ENCODE measurements around the gene AMFR.
"Not testable (repeated sequence)": the region's sequence is repeated elsewhere in the genome, so short reads cannot be mapped to it uniquely, and the experiment has no call there.

The AMFR gene

GRCh38 chr16:56414366-56414765 is 11.0 kb downstream of the AMFR start:
- H3K36me3 Mint-ChIP-seq = peaks cover 17% of the 10 kb centered on the region
- peaks cover 19% of the 10 kb centered on the region for H3K4me1 Mint-ChIP-seq
- no peaks in the 10 kb centered on the region for H3K27me3 Mint-ChIP-seq
- no peaks in the 10 kb centered on the region for H3K9me3 Mint-ChIP-seq
- H3K4me3 Mint-ChIP-seq = no peak overlapping the region
- no peak for ATAC-seq
- H3K27ac Mint-ChIP-seq = peak overlapping the region; percentile 46

DNA sequence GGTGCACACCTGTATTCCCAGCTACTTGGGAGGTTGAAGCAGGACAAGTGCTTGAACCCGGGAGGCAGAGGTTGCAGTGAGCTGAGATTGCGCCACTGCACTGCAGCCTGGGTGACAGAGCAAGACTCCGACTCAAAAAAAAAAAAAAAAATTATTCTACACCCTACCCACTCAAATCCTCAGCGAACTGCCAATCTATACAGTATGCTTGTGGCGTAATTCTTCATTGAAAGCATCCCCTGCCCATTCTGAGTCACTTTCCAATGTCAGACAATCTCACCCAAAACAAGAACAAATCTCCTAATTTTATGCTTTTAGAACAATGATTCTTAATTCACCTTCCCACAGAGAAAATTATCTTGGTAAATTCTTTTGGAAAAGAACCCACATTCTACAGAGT is 12.0 kb downstream of the AMFR start:
- no peak for ATAC-seq
- H3K9me3 Mint-ChIP-seq = no peaks in the 10 kb centered on the region
- H3K27me3 Mint-ChIP-seq = no peaks in the 10 kb centered on the region
- H3K27ac Mint-ChIP-seq = peak overlapping the region; percentile 46
- H3K4me1 Mint-ChIP-seq = peaks cover 14% of the 10 kb centered on the region
- no peak overlapping the region for H3K4me3 Mint-ChIP-seq
- H3K36me3 Mint-ChIP-seq = peaks cover 27% of the 10 kb centered on the region

DNA sequence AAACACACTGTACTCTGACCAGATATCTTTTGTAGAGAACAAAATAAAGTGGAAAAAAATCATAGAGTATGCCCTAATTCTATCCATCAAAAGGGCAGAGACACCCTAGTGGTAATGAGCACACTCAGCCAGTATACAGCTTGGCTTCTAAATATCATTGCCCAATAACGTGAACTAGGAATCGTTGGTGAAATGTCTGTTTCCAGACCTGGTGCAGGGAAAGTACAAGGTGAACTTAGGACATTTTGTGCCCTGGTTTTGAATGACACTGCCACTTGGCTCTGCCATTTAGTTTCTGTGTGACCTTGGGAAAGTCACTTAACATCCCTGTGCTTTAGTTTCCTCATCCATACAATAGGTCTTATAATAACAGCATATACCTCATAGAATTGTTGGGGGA is 13.7 kb downstream of the AMFR start:
- H3K27ac Mint-ChIP-seq = no peak overlapping the region
- peaks cover 13% of the 10 kb centered on the region for H3K4me1 Mint-ChIP-seq
- no peaks in the 10 kb centered on the region for H3K9me3 Mint-ChIP-seq
- peaks cover 30% of the 10 kb centered on the region for H3K36me3 Mint-ChIP-seq
- no peak overlapping the region for H3K4me3 Mint-ChIP-seq
- H3K27me3 Mint-ChIP-seq = no peaks in the 10 kb centered on the region
- ATAC-seq = no peak

- Mint-ChIP-seq H3K4me3 (no peak overlapping the region), H3K27me3 (no peaks in the 10 kb centered on the region), H3K4me1 (peaks cover 11% of the 10 kb centered on the region), H3K36me3 (peaks cover 30% of the 10 kb centered on the region), H3K9me3 (no peaks in the 10 kb centered on the region), H3K27ac (no peak overlapping the region)
- no peak for ATAC-seq
These were observed 14.2 kb downstream of the AMFR start for GRCh38 chr16:56411123-56411522.

GRCh38 chr16:56409195-56409594 is 16.1 kb downstream of the AMFR start:
- no peaks in the 10 kb centered on the region for H3K27me3 Mint-ChIP-seq
- peaks cover 47% of the 10 kb centered on the region for H3K36me3 Mint-ChIP-seq
- no peak for ATAC-seq
- no peak overlapping the region for H3K27ac Mint-ChIP-seq
- H3K4me3 Mint-ChIP-seq = no peak overlapping the region
- H3K9me3 Mint-ChIP-seq = no peaks in the 10 kb centered on the region
- peaks cover 4% of the 10 kb centered on the region for H3K4me1 Mint-ChIP-seq

- no peaks in the 10 kb centered on the region for H3K9me3 Mint-ChIP-seq
- H3K4me3 Mint-ChIP-seq = no peak overlapping the region
- H3K27ac Mint-ChIP-seq = no peak overlapping the region
- H3K27me3 Mint-ChIP-seq = no peaks in the 10 kb centered on the region
- peaks cover 4% of the 10 kb centered on the region for H3K4me1 Mint-ChIP-seq
- ATAC-seq = no peak
- peaks cover 45% of the 10 kb centered on the region for H3K36me3 Mint-ChIP-seq
These were observed 16.8 kb downstream of the AMFR start for GRCh38 chr16:56408379-56409098.

DNA sequence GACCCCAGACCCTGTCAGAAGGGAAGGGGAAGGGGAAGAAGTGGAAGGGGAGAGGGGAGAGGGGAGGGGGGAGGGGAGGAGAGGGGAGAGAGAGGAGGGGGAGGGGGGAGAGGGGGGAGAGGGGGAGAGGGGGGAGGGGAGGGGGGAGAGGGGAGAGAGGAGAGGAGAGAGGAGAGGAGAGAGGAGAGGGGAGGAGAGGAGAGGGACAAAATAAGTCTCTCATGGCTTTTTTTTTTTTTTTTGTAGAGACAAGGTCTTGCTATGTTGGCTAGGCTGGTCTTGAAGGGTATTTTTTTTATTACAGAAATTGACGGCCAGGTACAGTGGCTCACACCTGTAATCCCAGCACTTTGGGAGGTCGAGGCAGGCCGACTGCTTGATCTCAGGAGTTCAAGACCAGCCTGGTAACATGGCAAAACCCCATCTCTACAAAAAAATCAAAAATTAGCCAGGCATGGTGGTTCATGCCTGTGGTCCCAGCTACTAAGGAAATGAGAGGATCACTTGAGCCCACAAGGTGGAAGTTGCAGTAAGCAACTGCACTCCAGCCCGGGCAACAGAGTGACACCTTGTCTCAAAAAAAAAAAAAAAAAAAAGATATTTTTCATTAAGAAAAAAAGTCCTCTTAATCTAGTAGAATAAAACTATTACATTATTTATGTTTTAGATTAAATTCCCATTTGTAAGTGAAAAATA is 19.2 kb downstream of the AMFR start:
- peaks cover 4% of the 10 kb centered on the region for H3K4me1 Mint-ChIP-seq
- peak overlapping the region; percentile 65 for H3K27ac Mint-ChIP-seq
- no peak overlapping the region for H3K4me3 Mint-ChIP-seq
- no peak for ATAC-seq
- H3K36me3 Mint-ChIP-seq = peaks cover 46% of the 10 kb centered on the region
- no peaks in the 10 kb centered on the region for H3K9me3 Mint-ChIP-seq
- H3K27me3 Mint-ChIP-seq = no peaks in the 10 kb centered on the region

DNA sequence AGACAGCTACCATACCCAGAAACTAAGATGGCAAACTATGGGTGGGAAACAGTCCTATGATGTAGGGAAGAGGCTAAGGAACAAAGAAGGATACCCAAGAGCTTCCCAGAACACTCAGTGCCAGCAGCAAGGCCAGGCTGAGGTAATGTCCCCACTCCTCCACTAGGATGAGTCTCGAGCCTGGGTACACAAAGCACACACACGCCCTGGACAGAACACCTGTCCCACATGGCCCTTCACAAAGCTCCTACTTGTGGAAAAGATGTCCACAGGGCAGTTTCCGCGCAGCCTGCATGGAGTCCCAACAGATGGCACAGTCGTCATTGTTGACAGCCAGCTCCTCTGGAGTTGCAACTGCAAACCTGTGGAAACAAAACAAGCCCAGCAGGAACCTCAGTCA is 23.9 kb downstream of the AMFR start:
- Mint-ChIP-seq H3K27me3 (no peaks in the 10 kb centered on the region), H3K9me3 (no peaks in the 10 kb centered on the region), H3K4me1 (peaks cover 15% of the 10 kb centered on the region), H3K36me3 (peaks cover 64% of the 10 kb centered on the region), H3K27ac (no peak overlapping the region), H3K4me3 (no peak overlapping the region)
- no peak for ATAC-seq

DNA sequence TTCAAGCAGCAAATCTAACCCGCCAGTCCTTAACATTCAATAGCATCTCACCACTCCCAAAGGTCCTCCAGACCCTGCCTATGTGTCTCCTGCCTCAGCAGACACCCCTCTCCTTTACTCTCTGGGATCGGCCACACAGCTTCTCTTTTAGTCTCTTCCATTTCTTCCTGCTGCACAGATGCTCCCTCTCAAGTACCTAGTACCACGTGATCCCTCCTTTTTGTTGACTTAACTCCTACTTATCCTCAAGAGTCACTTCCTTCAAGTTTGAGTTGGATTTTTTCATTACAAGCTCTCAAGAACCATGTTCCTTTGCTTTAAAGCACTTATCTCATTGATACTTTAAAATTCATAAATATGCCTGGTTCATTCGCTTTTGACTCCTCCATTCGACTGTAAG is 24.9 kb downstream of the AMFR start:
- Mint-ChIP-seq H3K27ac (no peak overlapping the region), H3K4me3 (no peak overlapping the region), H3K9me3 (no peaks in the 10 kb centered on the region), H3K4me1 (peaks cover 18% of the 10 kb centered on the region), H3K36me3 (peaks cover 71% of the 10 kb centered on the region), H3K27me3 (no peaks in the 10 kb centered on the region)
- ATAC-seq = no peak

GRCh38 chr16:56399486-56399885 is 25.9 kb downstream of the AMFR start:
- H3K36me3 Mint-ChIP-seq = peaks cover 65% of the 10 kb centered on the region
- no peak overlapping the region for H3K27ac Mint-ChIP-seq
- no peaks in the 10 kb centered on the region for H3K27me3 Mint-ChIP-seq
- no peak overlapping the region for H3K4me3 Mint-ChIP-seq
- no peak for ATAC-seq
- peaks cover 20% of the 10 kb centered on the region for H3K4me1 Mint-ChIP-seq
- no peaks in the 10 kb centered on the region for H3K9me3 Mint-ChIP-seq

- H3K27me3 Mint-ChIP-seq = no peaks in the 10 kb centered on the region
- no peak for ATAC-seq
- H3K36me3 Mint-ChIP-seq = peaks cover 65% of the 10 kb centered on the region
- H3K4me3 Mint-ChIP-seq = no peak overlapping the region
- no peaks in the 10 kb centered on the region for H3K9me3 Mint-ChIP-seq
- peaks cover 23% of the 10 kb centered on the region for H3K4me1 Mint-ChIP-seq
- H3K27ac Mint-ChIP-seq = no peak overlapping the region
These were observed 26.3 kb downstream of the AMFR start for GRCh38 chr16:56399047-56399446.

- Mint-ChIP-seq H3K4me1 (peaks cover 34% of the 10 kb centered on the region), H3K36me3 (peaks cover 75% of the 10 kb centered on the region)
- H3K9me3 Mint-ChIP-seq, H3K27me3 Mint-ChIP-seq, H3K4me3 Mint-ChIP-seq, ATAC-seq, H3K27ac Mint-ChIP-seq: not testable (repeated sequence)
These were observed 28.6 kb downstream of the AMFR start for GRCh38 chr16:56396724-56397123.

GRCh38 chr16:56389554-56389953 is 35.8 kb downstream of the AMFR start:
- Mint-ChIP-seq H3K27me3 (no peaks in the 10 kb centered on the region), H3K9me3 (no peaks in the 10 kb centered on the region), H3K4me1 (peaks cover 14% of the 10 kb centered on the region), H3K27ac (no peak overlapping the region), H3K36me3 (peaks cover 66% of the 10 kb centered on the region), H3K4me3 (no peak overlapping the region)
- ATAC-seq = no peak

GRCh38 chr16:56388209-56388608 is 37.1 kb downstream of the AMFR start:
- H3K9me3 Mint-ChIP-seq = peaks cover 5% of the 10 kb centered on the region
- no peak for ATAC-seq
- no peak overlapping the region for H3K27ac Mint-ChIP-seq
- H3K36me3 Mint-ChIP-seq = peaks cover 67% of the 10 kb centered on the region
- H3K27me3 Mint-ChIP-seq = no peaks in the 10 kb centered on the region
- no peak overlapping the region for H3K4me3 Mint-ChIP-seq
- peaks cover 7% of the 10 kb centered on the region for H3K4me1 Mint-ChIP-seq

- Mint-ChIP-seq H3K4me3 (no peak overlapping the region), H3K36me3 (peaks cover 67% of the 10 kb centered on the region), H3K27me3 (no peaks in the 10 kb centered on the region), H3K4me1 (peaks cover 3% of the 10 kb centered on the region), H3K27ac (no peak overlapping the region), H3K9me3 (peaks cover 9% of the 10 kb centered on the region)
- no peak for ATAC-seq
These were observed 37.9 kb downstream of the AMFR start for GRCh38 chr16:56387396-56387795.

DNA sequence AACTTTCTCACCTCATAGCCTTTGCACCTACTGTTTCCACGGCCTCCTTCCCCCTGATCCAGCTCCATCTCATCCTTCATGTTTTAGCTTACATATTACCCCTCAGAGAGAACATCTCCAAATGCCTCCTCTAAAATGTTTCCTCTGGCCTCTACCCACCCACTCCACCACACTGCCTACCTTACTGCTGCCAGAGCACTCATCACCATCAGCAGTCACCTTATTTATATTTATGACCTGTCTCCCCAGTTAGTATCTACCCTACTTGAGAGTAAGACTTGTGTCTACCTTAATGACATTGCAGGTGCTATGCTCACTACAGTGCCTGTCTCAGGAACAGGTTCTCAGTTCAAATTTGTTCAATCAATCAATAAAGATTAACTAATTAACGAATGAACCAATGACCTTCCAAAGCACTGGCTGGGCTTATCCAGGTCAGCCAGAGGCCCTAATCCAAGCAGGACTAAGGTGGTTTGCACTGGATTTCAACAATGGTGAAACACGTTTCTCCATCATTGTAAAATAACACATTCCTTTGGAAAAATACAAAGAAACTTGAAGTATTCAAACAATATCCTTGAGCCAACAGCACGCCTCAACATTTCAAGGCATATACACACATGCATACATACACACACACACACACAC is 41.1 kb downstream of the AMFR start:
- no peak for ATAC-seq
- peaks cover 72% of the 10 kb centered on the region for H3K36me3 Mint-ChIP-seq
- H3K9me3 Mint-ChIP-seq = peaks cover 19% of the 10 kb centered on the region
- H3K27ac Mint-ChIP-seq = no peak overlapping the region
- no peaks in the 10 kb centered on the region for H3K4me1 Mint-ChIP-seq
- no peak overlapping the region for H3K4me3 Mint-ChIP-seq
- H3K27me3 Mint-ChIP-seq = no peaks in the 10 kb centered on the region
